H9 (cell line): ENCODE measurements around the gene ODC1. TPM values are rescaled to one million over a fixed set of nuclear protein-coding genes. Genes with fewer than 3 reads are reported as not detected.

Experiments used
- DNase-seq: peaks from one replicate; pipeline ENCODE4 v3.0.0-alpha.2; 2017
- H2AFZ ChIP-seq: one replicate; pipeline ENCODE4 v1.6.1; 2013; ENCODE audit warnings: mild to moderate bottlenecking, low read length, control low read depth, moderate library complexity
- H2AK5ac ChIP-seq: 2 replicates; pipeline ENCODE4 v1.6.1; 2013; ENCODE audit warnings: low read length, control low read depth, mixed read lengths; ENCODE audit not compliant: insufficient read length
- H2BK120ac ChIP-seq: one replicate; pipeline ENCODE4 v1.6.1; 2013; ENCODE audit warnings: low read depth, mild to moderate bottlenecking, low read length, control low read depth, inconsistent platforms; ENCODE audit not compliant: poor library complexity, severe bottlenecking
- H2BK12ac ChIP-seq: 2 replicates; pipeline ENCODE4 v1.6.1; 2013; ENCODE audit warnings: low read length, control low read depth, mixed read lengths, low read depth; ENCODE audit not compliant: insufficient read length
- H2BK15ac ChIP-seq: 2 replicates; pipeline ENCODE4 v1.6.1; 2013; ENCODE audit warnings: low read depth, low read length, control low read depth
- H2BK20ac ChIP-seq: one replicate; pipeline ENCODE4 v1.6.1; 2013; ENCODE audit warnings: low read depth, mild to moderate bottlenecking, low read length, control low read depth, inconsistent platforms; ENCODE audit not compliant: poor library complexity, severe bottlenecking
- H2BK5ac ChIP-seq: 2 replicates; pipeline ENCODE4 v1.6.1; 2013; ENCODE audit warnings: low read length, control low read depth, mixed read lengths; ENCODE audit not compliant: insufficient read length
- H3K14ac ChIP-seq: 2 replicates; pipeline ENCODE4 v1.6.1; 2013; ENCODE audit warnings: low read length, control low read depth; ENCODE audit not compliant: insufficient read depth
- H3K18ac ChIP-seq: 2 replicates; pipeline ENCODE4 v1.6.1; 2013; ENCODE audit warnings: low read depth, mild to moderate bottlenecking, mixed read lengths, low read length, control low read depth; ENCODE audit not compliant: insufficient read length
- H3K23ac ChIP-seq: 2 replicates; pipeline ENCODE4 v1.6.1; 2013; ENCODE audit warnings: low read length, control low read depth, mixed read lengths, low read depth; ENCODE audit not compliant: insufficient read length
- H3K23me2 ChIP-seq: 2 replicates; pipeline ENCODE4 v1.6.1; 2013; ENCODE audit warnings: low read depth, mild to moderate bottlenecking, mixed read lengths, low read length, control low read depth; ENCODE audit not compliant: insufficient read length, poor library complexity, severe bottlenecking
- H3K27ac ChIP-seq: 2 replicates; pipeline ENCODE4 v1.5.1; 2013; ENCODE audit warnings: low read length, control low read depth, mixed read lengths, low read depth; ENCODE audit not compliant: insufficient read length
- H3K27me3 ChIP-seq: 2 replicates; pipeline ENCODE4 v1.6.1; 2013; ENCODE audit warnings: low read length, control low read depth, inconsistent platforms; ENCODE audit not compliant: insufficient read depth
- H3K4ac ChIP-seq: 2 replicates; pipeline ENCODE4 v1.6.1; 2013; ENCODE audit warnings: low read depth, mild to moderate bottlenecking, control low read depth, inconsistent platforms, low read length, moderate library complexity
- H3K4me1 ChIP-seq: 2 replicates; pipeline ENCODE4 v1.6.1; 2013; ENCODE audit warnings: low read length, control low read depth, inconsistent platforms; ENCODE audit not compliant: insufficient read depth
- H3K4me2 ChIP-seq: 2 replicates; pipeline ENCODE4 v1.6.1; 2013; ENCODE audit warnings: low read length, control low read depth, mixed read lengths; ENCODE audit not compliant: insufficient read length, insufficient read depth
- H3K56ac ChIP-seq: 2 replicates; pipeline ENCODE4 v1.6.1; 2013; ENCODE audit warnings: low read depth, mild to moderate bottlenecking, mixed read lengths, low read length, control low read depth; ENCODE audit not compliant: insufficient read length
- H3K79me1 ChIP-seq: 2 replicates; pipeline ENCODE4 v1.6.1; 2013; ENCODE audit warnings: low read depth, mild to moderate bottlenecking, moderate library complexity, low read length, control low read depth, inconsistent platforms; ENCODE audit not compliant: insufficient read depth, poor library complexity, severe bottlenecking
- H3K79me2 ChIP-seq: 2 replicates; pipeline ENCODE4 v1.6.1; 2013; ENCODE audit warnings: low read length, control low read depth, inconsistent platforms; ENCODE audit not compliant: insufficient read depth
- H3K9ac ChIP-seq: 2 replicates; pipeline ENCODE4 v1.6.1; 2013; ENCODE audit warnings: low read length, control low read depth, mixed read lengths; ENCODE audit not compliant: insufficient read length; ENCODE audit errors: extremely low read depth
- H3K9me3 ChIP-seq: one replicate; pipeline ENCODE4 v1.6.1; 2013; ENCODE audit warnings: low read depth, low read length, inconsistent platforms; ENCODE audit not compliant: control insufficient read depth
- H3T11ph ChIP-seq: one replicate; pipeline ENCODE4 v1.6.1; 2013; ENCODE audit warnings: mild to moderate bottlenecking, low read length, control low read depth, inconsistent platforms
- H4K20me1 ChIP-seq: one replicate; pipeline ENCODE4 v1.6.1; 2013; ENCODE audit not compliant: control insufficient read depth, insufficient read length, insufficient read depth
- H4K5ac ChIP-seq: 2 replicates; pipeline ENCODE4 v1.6.1; 2013; ENCODE audit warnings: low read depth, mild to moderate bottlenecking, mixed read lengths, low read length, control low read depth; ENCODE audit not compliant: insufficient read length
- H4K8ac ChIP-seq: replicated peaks from 2 replicates; pipeline ENCODE4 v1.6.1; 2013; ENCODE audit warnings: low read length, control low read depth, mixed read lengths, low read depth; ENCODE audit not compliant: insufficient read length
- H4K91ac ChIP-seq: 2 replicates; pipeline ENCODE4 v1.6.1; 2013; ENCODE audit warnings: low read depth, mild to moderate bottlenecking, moderate library complexity, mixed read lengths, low read length, control low read depth; ENCODE audit not compliant: insufficient read length
- H3K27ac Mint-ChIP-seq, 3 experiments: 2 replicates in 2 of 3; 3 replicates in 1 of 3; pipeline ENCODE4 v1.8.0; 2020 to 2021; ENCODE audit warnings: mixed read lengths in 3 of 3, mild to moderate bottlenecking in 1 of 3, moderate library complexity in 1 of 3
- H3K27me3 Mint-ChIP-seq: 2 replicates; pipeline ENCODE4 v1.8.0; 2021; ENCODE audit warnings: low read depth, mild to moderate bottlenecking, moderate library complexity, mixed read lengths
- H3K36me3 Mint-ChIP-seq, 3 experiments: 2 replicates in 2 of 3; 3 replicates in 1 of 3; pipeline ENCODE4 v1.8.0; 2020 to 2021; ENCODE audit warnings: low read depth in 3 of 3, mixed read lengths in 3 of 3; ENCODE audit not compliant: insufficient read depth in 1 of 3
- H3K4me1 Mint-ChIP-seq, 2 experiments: 2 replicates each; pipeline ENCODE4 v1.8.0; 2020; ENCODE audit warnings: mixed read lengths in 2 of 2
- H3K4me3 Mint-ChIP-seq, 2 experiments: 2 replicates in 1 of 2; 3 replicates in 1 of 2; pipeline ENCODE4 v1.8.0; 2020 to 2021; ENCODE audit warnings: mild to moderate bottlenecking in 2 of 2, mixed read lengths in 2 of 2, moderate library complexity in 1 of 2
- H3K9me3 Mint-ChIP-seq, 2 experiments: 2 replicates in 1 of 2; 3 replicates in 1 of 2; pipeline ENCODE4 v1.8.0; 2020; ENCODE audit warnings: mild to moderate bottlenecking in 2 of 2, mixed read lengths in 2 of 2, moderate library complexity in 1 of 2
- CTCF ChIP-seq: fragments of 200-600 bp; sonication (generic); conservative IDR thresholded peaks from 3 replicates; pipeline ENCODE4 v1.8.0; 2021; ENCODE audit warnings: antibody characterized with exemption, mild to moderate bottlenecking
- WGBS: extraction: QIAGEN DNeasy Blood & Tissue Kit; methylation state at CpG from one replicate; pipeline ENCODE4 v1.1.7; 2013; ENCODE audit warnings: missing lambda C conversion rate, low lambda C conversion rate, mixed read lengths; ENCODE audit not compliant: insufficient read length; ENCODE audit errors: extremely low coverage; 5-methylcytosine and 5-hydroxymethylcytosine counted together
- total RNA-seq: library from RNA; stranded (reverse); gene quantifications from 2 replicates; pipeline ENCODE4 v1.2.1, GENCODE V29; 2021

ODC1 gene
- total RNA-seq, 1 experiment from 2014 or later, result 48.3 TPM

- H3K23ac ChIP-seq, result no peak overlapping the region
- no peak overlapping the region for H2BK20ac ChIP-seq
- no peaks in the 10 kb centered on the region for H3K79me1 ChIP-seq
- H4K20me1 ChIP-seq, result no peaks in the 10 kb centered on the region
- no peaks in the 10 kb centered on the region for H3K23me2 ChIP-seq
- H4K91ac ChIP-seq, result no peak overlapping the region
- no peak overlapping the region for H4K8ac ChIP-seq
- H3K14ac ChIP-seq, result no peak overlapping the region
- H3K56ac ChIP-seq, result no peak overlapping the region
- Mint-ChIP-seq H3K4me3 (no peak overlapping the region), H3K9me3 (no peaks in the 10 kb centered on the region), H3K36me3 (no peaks in the 10 kb centered on the region), H3K4me1 (peaks cover 2% of the 10 kb centered on the region in 2 experiments; a peak in 1 of 4 replicates), H3K27ac (no peak overlapping the region), H3K27me3 (peaks cover 2% of the 10 kb centered on the region)
- TF ChIP-seq CTCF, result no peak
- no peaks in the 10 kb centered on the region for H3K79me2 ChIP-seq
- DNase-seq, result no peak
- no peak overlapping the region for H3K4ac ChIP-seq
- H2AFZ ChIP-seq, result no peak overlapping the region
- H2BK5ac ChIP-seq, result no peak overlapping the region
- no peak overlapping the region for H3T11ph ChIP-seq
- no peak overlapping the region for H2BK120ac ChIP-seq
- no peaks in the 10 kb centered on the region for H3K9me3 ChIP-seq
- no peak overlapping the region for H3K9ac ChIP-seq
- no CpG with 5 or more reads among the region's 4 CpGs for WGBS
- no peak overlapping the region for H3K27ac ChIP-seq
- no peak overlapping the region for H2BK12ac ChIP-seq
- no peak overlapping the region for H2BK15ac ChIP-seq
- H3K18ac ChIP-seq, result no peak overlapping the region
- H3K4me2 ChIP-seq, result no peak overlapping the region
- H3K4me1 ChIP-seq, result no peaks in the 10 kb centered on the region
- no peak overlapping the region for H2AK5ac ChIP-seq
- no peak overlapping the region for H4K5ac ChIP-seq
- H3K27me3 ChIP-seq, result no peaks in the 10 kb centered on the region
Observed at GRCh38 chr2:10469301-10469700, 21.2 kb upstream of the ODC1 start.
